ENCODE measurements around the gene ERLIN1.

DNA sequence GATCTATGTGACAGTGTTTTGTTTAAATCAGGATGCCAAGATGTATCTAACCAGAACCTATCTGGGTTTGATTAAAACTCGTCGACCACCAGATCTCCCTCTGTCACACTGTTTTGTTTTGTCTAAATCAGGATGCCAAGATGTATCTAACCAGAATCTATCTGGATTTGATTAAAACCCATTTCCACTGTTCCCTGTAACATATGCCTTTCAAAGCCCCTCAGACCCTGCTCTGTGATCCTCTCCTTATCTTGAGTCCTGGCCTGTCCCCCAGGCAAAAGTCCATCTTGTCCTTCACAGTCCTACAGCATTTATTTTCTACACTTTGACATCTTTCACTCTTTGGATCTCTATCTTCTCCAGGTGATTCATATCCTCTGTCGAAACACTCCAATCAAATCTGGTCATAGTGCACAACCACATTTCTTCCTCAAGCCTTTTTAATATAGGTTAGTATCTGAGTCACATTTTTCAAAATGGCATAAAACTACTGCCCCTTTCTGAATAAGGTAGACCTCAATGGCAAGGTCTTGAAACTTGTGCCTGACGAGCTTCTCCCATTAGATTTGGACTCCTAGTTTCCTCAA is 32.5 kb downstream of the ERLIN1 start:
- TF ChIP-seq ZNF155 (tag by site-specific recombination; IDR thresholded peaks at IDR 0.05) = no peak
- TF ChIP-seq, protein P1, sequence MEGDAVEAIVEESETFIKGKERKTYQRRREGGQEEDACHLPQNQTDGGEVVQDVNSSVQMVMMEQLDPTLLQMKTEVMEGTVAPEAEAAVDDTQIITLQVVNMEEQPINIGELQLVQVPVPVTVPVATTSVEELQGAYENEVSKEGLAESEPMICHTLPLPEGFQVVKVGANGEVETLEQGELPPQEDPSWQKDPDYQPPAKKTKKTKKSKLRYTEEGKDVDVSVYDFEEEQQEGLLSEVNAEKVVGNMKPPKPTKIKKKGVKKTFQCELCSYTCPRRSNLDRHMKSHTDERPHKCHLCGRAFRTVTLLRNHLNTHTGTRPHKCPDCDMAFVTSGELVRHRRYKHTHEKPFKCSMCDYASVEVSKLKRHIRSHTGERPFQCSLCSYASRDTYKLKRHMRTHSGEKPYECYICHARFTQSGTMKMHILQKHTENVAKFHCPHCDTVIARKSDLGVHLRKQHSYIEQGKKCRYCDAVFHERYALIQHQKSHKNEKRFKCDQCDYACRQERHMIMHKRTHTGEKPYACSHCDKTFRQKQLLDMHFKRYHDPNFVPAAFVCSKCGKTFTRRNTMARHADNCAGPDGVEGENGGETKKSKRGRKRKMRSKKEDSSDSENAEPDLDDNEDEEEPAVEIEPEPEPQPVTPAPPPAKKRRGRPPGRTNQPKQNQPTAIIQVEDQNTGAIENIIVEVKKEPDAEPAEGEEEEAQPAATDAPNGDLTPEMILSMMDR (tag by site-specific recombination; IDR thresholded peaks at IDR 0.05) = no peak
- TF ChIP-seq, protein P2, sequence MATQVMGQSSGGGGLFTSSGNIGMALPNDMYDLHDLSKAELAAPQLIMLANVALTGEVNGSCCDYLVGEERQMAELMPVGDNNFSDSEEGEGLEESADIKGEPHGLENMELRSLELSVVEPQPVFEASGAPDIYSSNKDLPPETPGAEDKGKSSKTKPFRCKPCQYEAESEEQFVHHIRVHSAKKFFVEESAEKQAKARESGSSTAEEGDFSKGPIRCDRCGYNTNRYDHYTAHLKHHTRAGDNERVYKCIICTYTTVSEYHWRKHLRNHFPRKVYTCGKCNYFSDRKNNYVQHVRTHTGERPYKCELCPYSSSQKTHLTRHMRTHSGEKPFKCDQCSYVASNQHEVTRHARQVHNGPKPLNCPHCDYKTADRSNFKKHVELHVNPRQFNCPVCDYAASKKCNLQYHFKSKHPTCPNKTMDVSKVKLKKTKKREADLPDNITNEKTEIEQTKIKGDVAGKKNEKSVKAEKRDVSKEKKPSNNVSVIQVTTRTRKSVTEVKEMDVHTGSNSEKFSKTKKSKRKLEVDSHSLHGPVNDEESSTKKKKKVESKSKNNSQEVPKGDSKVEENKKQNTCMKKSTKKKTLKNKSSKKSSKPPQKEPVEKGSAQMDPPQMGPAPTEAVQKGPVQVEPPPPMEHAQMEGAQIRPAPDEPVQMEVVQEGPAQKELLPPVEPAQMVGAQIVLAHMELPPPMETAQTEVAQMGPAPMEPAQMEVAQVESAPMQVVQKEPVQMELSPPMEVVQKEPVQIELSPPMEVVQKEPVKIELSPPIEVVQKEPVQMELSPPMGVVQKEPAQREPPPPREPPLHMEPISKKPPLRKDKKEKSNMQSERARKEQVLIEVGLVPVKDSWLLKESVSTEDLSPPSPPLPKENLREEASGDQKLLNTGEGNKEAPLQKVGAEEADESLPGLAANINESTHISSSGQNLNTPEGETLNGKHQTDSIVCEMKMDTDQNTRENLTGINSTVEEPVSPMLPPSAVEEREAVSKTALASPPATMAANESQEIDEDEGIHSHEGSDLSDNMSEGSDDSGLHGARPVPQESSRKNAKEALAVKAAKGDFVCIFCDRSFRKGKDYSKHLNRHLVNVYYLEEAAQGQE (tag by site-specific recombination; IDR thresholded peaks at IDR 0.05) = no peak
- no peak for TF ChIP-seq ZNF501 (tag by site-specific recombination; IDR thresholded peaks at IDR 0.05)

Measured in HEK293 (cell line).